Keratinocyte (primary cell): ENCODE measurements around the gene EIF4E1B.

ENCODE experiments used
- CTCF ChIP-seq, 3 experiments: IDR thresholded peaks in 1 of 3; conservative IDR thresholded peaks in 1 of 3; optimal IDR thresholded peaks in 1 of 3; 2 replicates in 2 of 3; 3 replicates in 1 of 3; pipeline versions ENCODE3 to v1.5.1; 2011; ENCODE audit warnings: low read length in 3 of 3, mild to moderate bottlenecking in 3 of 3, moderate library complexity in 2 of 3, control low read depth in 1 of 3, inconsistent platforms in 1 of 3; ENCODE audit not compliant: insufficient read depth in 2 of 3; ENCODE audit errors: extremely low read depth in 1 of 3
- EZH2 ChIP-seq: IDR thresholded peaks from one replicate; pipeline ENCODE4 v1.6.1; 2012; ENCODE audit warnings: inconsistent platforms, mild to moderate bottlenecking, low read length, moderate library complexity

- TF ChIP-seq CTCF (optimal IDR thresholded peaks at IDR 0.05 in 1 of 3, IDR thresholded peaks at IDR 0.05 in 1 of 3, conservative IDR thresholded peaks at IDR 0.05 in 1 of 3; ENCODE audit: extremely low read depth in 1 of 3, insufficient read depth in 2 of 3, low read length in 3 of 3) (peak in 2 of 3 experiments; percentile 29 to 36), EZH2 (no peak)
Observed at GRCh38 chr5:176619203-176619568, 11.3 kb upstream of the EIF4E1B start.
